Stimulated activated CD8-positive, alpha-beta memory T cell treated with anti-CD3 and anti-CD28 coated beads, Interleukin-15, amount 100 ng/mL, for 48 hours (primary cell): ENCODE data around the gene PAPPA2.

Experiments
- DNase-seq, 2 donors: peaks; one replicate each; pipeline ENCODE4 v3.0.0-alpha.2; 2020; ENCODE audit warnings: low read depth in 2 of 2

The PAPPA2 gene

GRCh38 chr1:176802316-176802715, 339.3 kb downstream of the PAPPA2 start:
- DNase-seq = no peak

GRCh38 chr1:176803042-176803441, 340.1 kb downstream of the PAPPA2 start:
- no peak for DNase-seq

DNA sequence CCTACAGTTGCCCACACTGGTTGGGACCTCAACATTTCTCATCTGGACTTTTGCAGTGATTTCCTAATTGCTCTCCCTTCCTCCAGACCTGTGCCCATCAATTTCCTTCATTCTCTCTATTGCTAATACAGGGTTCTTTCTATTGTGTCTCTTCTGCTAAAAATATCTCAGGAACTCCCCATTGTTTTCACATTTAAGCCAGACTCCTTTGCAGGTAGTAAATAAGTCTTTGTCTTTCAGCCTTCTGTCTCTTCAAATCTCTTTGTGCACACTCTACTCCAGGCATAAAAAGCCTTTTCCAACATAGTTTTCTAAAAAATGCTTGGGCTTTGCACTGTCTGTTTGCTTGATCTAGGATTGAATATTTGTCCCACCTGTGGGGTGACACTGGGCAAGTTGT, 340.6 kb downstream of the PAPPA2 start:
- DNase-seq = no peak

- DNase-seq = no peak
These were observed 346.3 kb downstream of the PAPPA2 start for GRCh38 chr1:176809292-176809691.

- no peak for DNase-seq
These were observed 348.7 kb downstream of the PAPPA2 start for GRCh38 chr1:176811511-176812288.

- no peak for DNase-seq
These were observed 352.6 kb downstream of the PAPPA2 start for GRCh38 chr1:176815621-176816020.

DNA sequence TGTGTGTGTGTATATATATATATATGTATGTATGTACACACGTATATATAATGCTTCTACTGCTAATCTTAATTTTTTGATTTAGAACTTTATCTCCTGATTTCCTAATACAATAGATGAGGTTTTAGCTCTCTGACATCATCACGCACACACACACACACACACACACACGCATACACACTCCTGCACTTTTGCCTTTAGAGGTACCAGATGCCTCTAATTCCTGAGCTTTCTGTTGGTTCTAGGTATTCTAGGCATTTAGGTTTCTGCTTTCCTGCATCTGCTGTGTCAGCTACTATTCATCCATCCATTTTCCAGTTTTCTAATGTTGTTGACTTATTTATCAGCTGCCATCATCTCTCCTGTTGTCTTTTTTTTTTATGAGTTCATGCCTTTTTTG, 353.3 kb downstream of the PAPPA2 start:
- no peak for DNase-seq

- DNase-seq = no peak
These were observed 357.5 kb downstream of the PAPPA2 start for GRCh38 chr1:176820391-176821031.

DNA sequence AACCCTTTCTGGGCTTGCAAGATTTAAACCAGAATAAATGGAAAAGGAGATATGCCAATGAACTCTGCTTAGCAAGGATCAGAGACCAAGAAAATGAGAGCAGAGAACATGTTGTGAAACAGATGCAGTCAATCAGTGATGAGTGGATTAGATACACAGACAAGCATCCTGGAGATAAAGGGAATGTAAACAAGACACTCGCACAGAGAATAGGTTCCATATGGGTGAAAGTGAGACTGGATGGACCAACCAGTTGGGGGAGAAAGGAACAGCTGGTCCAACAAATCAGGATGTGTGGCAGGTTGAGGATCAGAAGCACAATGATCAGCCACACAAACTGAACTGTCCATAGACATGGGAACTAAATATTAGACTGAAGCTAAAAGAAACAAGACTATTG, 363.3 kb downstream of the PAPPA2 start:
- no peak for DNase-seq

GRCh38 chr1:176829261-176829660, 366.3 kb downstream of the PAPPA2 start:
- no peak for DNase-seq

DNA sequence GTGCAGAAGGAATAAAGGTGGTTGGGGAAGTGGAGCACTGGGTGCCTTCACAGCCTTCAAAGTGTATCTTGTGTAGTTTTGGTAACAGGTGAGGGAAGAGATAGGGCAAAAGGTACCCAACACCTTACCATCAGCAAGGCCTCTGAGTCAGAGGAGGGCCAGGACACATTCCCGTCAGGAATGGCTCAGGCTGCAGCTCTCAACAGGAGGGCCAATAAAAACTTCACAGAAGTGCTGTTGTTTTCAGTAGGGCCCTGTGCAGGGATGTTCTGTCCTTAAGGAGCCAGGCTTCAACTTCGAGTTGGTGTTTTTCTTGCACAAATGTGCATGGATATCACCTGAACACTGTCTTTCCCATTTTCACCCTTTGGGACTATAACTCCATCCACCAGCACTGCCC, 368.2 kb downstream of the PAPPA2 start:
- DNase-seq = no peak

DNA sequence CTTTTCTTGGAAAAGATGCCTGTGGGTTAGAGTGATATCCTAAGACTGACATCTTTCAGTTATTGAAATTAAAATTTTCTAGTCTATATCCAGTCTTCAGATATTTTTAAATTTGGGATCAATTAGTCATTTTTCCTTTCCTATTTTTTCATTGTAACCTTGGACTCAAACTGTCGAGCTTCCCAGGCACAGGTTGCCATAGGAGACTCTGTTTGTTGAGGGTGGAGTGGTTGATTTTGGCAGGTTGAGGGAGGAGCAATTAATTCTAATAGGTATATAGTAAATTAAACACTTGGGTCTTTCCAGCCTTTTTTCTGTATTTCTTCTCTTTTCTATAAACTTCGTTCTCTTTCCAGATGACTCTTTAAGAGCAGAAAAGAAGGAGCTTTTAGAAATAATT, 374.7 kb downstream of the PAPPA2 start:
- DNase-seq = no peak

GRCh38 chr1:176838276-176838995, 375.5 kb downstream of the PAPPA2 start:
- no peak for DNase-seq

DNA sequence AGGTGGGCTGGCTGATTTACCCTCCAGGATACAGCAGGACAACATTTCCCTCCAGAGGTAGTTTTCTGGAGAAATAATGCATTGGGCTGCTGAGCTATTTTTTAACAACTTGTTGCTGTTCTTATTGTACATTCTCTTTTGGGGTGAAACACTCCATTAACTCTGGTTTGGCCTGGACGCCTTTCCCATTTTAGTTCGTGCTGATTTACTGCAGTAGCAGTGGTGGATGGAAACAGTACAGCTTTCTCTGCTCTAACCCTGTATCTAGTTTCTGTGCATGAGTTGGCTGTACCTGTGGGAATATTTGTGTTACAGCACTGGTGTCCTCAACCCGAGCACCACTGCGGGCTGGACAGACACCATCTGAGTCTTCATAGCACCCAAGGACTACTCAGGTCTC, 376.2 kb downstream of the PAPPA2 start:
- DNase-seq = no peak

- no peak for DNase-seq
These were observed 378.3 kb downstream of the PAPPA2 start for GRCh38 chr1:176841238-176841637.

- no peak for DNase-seq
These were observed 380.6 kb downstream of the PAPPA2 start for GRCh38 chr1:176843352-176844297.

DNA sequence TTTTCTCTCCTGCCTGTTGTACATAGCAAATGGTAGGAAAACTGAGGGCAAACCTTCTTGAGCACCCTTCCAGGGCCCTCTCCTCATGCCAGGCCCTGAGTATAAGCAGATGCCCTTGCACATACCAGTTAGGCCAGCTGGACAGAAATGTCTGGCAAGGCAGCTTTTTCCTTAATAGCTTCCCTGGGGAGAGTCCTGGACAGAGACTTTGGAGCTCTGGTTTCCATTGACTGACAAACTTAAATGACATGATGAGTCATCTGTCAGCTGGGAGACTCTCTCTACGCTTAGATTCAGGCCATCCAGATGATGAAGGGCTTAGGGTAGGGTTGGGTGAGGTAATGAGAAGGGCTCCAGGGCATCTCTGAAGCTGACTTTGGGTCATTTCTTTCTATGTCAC, 384.1 kb downstream of the PAPPA2 start:
- no peak for DNase-seq

DNA sequence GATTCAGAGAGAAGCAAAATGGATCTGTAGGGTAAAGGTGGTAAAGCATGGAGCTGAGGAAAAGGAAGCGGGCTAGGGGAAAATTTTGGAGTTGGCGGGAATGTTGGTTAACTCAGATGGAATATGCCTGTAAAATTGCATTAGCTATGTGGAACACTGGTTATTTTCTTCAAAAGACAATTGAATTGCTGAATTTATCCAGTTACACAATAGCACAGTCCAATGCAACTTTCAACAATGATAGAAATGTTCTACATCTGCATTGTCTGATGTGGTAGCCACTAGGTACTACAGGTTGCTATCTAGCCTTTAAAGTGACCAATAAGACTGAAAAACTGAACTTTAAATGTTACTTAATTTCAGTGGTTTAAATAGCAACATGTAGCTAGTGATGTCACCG, 386.3 kb downstream of the PAPPA2 start:
- no peak for DNase-seq

- DNase-seq = no peak
These were observed 387.9 kb downstream of the PAPPA2 start for GRCh38 chr1:176850871-176851270.

DNA sequence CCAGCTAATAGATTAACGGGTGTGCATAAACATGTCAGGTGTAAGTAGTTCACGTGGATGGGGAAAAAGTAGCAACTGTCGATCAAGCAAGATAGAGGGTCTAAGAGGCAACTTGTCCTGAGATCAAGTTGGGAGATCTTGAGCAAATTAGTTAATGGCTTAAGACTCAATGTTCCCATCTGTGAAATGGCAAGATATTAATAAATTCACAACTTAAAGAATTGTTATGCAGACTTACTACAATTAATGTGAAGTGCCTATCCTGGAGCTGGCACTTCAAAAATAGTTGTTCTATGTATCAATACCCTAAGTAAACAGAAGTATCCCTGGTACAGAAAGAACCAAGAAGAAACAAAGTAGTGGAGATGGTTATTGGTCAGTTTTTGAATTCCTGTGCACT, 389.1 kb downstream of the PAPPA2 start:
- DNase-seq = no peak

GRCh38 chr1:176853503-176853902, 390.5 kb downstream of the PAPPA2 start:
- DNase-seq = no peak

DNA sequence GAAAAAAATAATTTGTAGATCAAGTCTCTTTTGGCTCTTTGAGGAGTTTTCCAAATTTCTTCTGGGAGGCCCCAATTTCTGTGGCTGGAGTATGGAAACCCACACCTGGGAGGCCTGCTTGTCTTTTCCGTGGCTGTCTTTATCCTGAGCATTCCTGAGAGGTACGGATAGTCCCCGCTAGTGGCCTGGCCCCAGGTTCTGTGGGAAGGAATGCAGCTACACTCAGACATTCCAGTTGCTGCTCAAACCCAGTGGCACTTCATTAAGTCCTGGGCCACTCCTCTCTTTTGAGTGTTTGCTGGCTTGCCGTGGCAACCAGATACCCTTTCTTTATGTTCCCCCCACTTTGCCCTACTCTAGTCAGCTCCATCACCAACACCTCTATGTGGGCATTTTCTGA, 391.1 kb downstream of the PAPPA2 start:
- no peak for DNase-seq
